GM19035 (cell line): ENCODE measurements around the gene FSCN2.
A peak's percentile ranks its signal among the peaks of the same experiment; 100 is the strongest.

Source experiments
- ATAC-seq: cut with Tn5 transposase; IDR thresholded peaks from one replicate; pipeline ENCODE4 v1.9.1; 2021; ENCODE audit not compliant: unreplicated experiment

FSCN2 gene

GRCh38 chr17:81552244-81553017 is 24.3 kb downstream of the FSCN2 start, which contains the start of gene FAAP100:
TSS of gene FAAP100 (minus strand) at chr17:81552353. CDS start at chr17:81552330, 23 bp downstream.
- ATAC-seq = peak; percentile 52

- peak; percentile 38 for ATAC-seq
These were observed 24.9 kb downstream of the FSCN2 start for GRCh38 chr17:81553018-81553615.

GRCh38 chr17:81553616-81554181 is 25.5 kb downstream of the FSCN2 start:
- no peak for ATAC-seq

- no peak for ATAC-seq
These were observed 28.1 kb downstream of the FSCN2 start for GRCh38 chr17:81556175-81556691.

GRCh38 chr17:81556863-81557262 is 28.7 kb downstream of the FSCN2 start:
- ATAC-seq = no peak

GRCh38 chr17:81557276-81558114 is 29.3 kb downstream of the FSCN2 start:
- no peak for ATAC-seq

- no peak for ATAC-seq
These were observed 29.9 kb downstream of the FSCN2 start for GRCh38 chr17:81558115-81558468.

GRCh38 chr17:81558941-81559806 is 31.0 kb downstream of the FSCN2 start:
- no peak for ATAC-seq

- no peak for ATAC-seq
These were observed 33.3 kb downstream of the FSCN2 start for GRCh38 chr17:81561494-81561885.

GRCh38 chr17:81563861-81564586 is 35.8 kb downstream of the FSCN2 start:
- ATAC-seq = no peak

- ATAC-seq = no peak
These were observed 36.6 kb downstream of the FSCN2 start for GRCh38 chr17:81564778-81565177.

- no peak for ATAC-seq
These were observed 37.1 kb downstream of the FSCN2 start for GRCh38 chr17:81565231-81565630.

- no peak for ATAC-seq
These were observed 38.4 kb downstream of the FSCN2 start for GRCh38 chr17:81566461-81567126.

GRCh38 chr17:81567191-81567590 is 39.0 kb downstream of the FSCN2 start:
- ATAC-seq = no peak

GRCh38 chr17:81568416-81568815 is 40.2 kb downstream of the FSCN2 start:
- no peak for ATAC-seq

- no peak for ATAC-seq
These were observed 41.9 kb downstream of the FSCN2 start for GRCh38 chr17:81569986-81570514.

GRCh38 chr17:81570964-81571363 is 42.8 kb downstream of the FSCN2 start:
- ATAC-seq = no peak

GRCh38 chr17:81572563-81573168 is 44.5 kb downstream of the FSCN2 start:
- ATAC-seq = no peak
